HG02678 (cell line): ENCODE results near the gene PIP4P1.
A peak's percentile ranks its signal among the peaks of the same experiment; 100 is the strongest.
"Not testable (repeated sequence)": the region's sequence is repeated elsewhere in the genome, so short reads cannot be mapped to it uniquely, and the experiment has no call there.

ENCODE experiments used
- ATAC-seq: cut with Tn5 transposase; IDR thresholded peaks from one replicate; pipeline ENCODE4 v1.9.1; 2021; ENCODE audit warnings: mild to moderate bottlenecking, moderate library complexity; ENCODE audit not compliant: unreplicated experiment

Gene PIP4P1

GRCh38 chr14:20461225-20462141, at the start of gene PIP4P1:
Gene PIP4P1, minus strand, starts transcription at chr14:20461434. Its CDS starts 109 bp downstream, at chr14:20461325.
- peak; percentile 92 for ATAC-seq

- no peak for ATAC-seq
These were observed 47.1 kb upstream of the PIP4P1 start for GRCh38 chr14:20508367-20508766.

- ATAC-seq = not testable (repeated sequence)
These were observed 46.3 kb upstream of the PIP4P1 start for GRCh38 chr14:20507537-20507936.

GRCh38 chr14:20506752-20507151, 45.5 kb upstream of the PIP4P1 start:
- ATAC-seq = not testable (repeated sequence)

GRCh38 chr14:20506276-20506675, 45.0 kb upstream of the PIP4P1 start:
- not testable (repeated sequence) for ATAC-seq

- no peak for ATAC-seq
These were observed 42.7 kb upstream of the PIP4P1 start for GRCh38 chr14:20503898-20504297.

GRCh38 chr14:20501346-20501745, 40.1 kb upstream of the PIP4P1 start:
- no peak for ATAC-seq

- ATAC-seq = no peak
These were observed 38.6 kb upstream of the PIP4P1 start for GRCh38 chr14:20499881-20500280.

GRCh38 chr14:20499108-20499507, 37.9 kb upstream of the PIP4P1 start:
- ATAC-seq = no peak

- no peak for ATAC-seq
These were observed 37.4 kb upstream of the PIP4P1 start for GRCh38 chr14:20498622-20499021.

- ATAC-seq = no peak
These were observed 33.9 kb upstream of the PIP4P1 start for GRCh38 chr14:20494935-20495766.

GRCh38 chr14:20493634-20494033, 32.4 kb upstream of the PIP4P1 start:
- no peak for ATAC-seq

- ATAC-seq = no peak
These were observed 31.3 kb upstream of the PIP4P1 start for GRCh38 chr14:20492486-20492885.

- no peak for ATAC-seq
These were observed 29.3 kb upstream of the PIP4P1 start for GRCh38 chr14:20490563-20490962.

- peak; percentile 44 for ATAC-seq
These were observed 28.1 kb upstream of the PIP4P1 start for GRCh38 chr14:20489093-20489994.

- no peak for ATAC-seq
These were observed 26.1 kb upstream of the PIP4P1 start for GRCh38 chr14:20487396-20487725.

GRCh38 chr14:20486684-20487395, 25.6 kb upstream of the PIP4P1 start:
- no peak for ATAC-seq

GRCh38 chr14:20485900-20486299, 24.7 kb upstream of the PIP4P1 start:
- ATAC-seq = no peak

GRCh38 chr14:20482382-20482781, 21.1 kb upstream of the PIP4P1 start:
- ATAC-seq = no peak

GRCh38 chr14:20478894-20479293, 17.7 kb upstream of the PIP4P1 start:
- no peak for ATAC-seq
